ENCODE data around the gene NDUFS6. TPM values are rescaled to one million over a fixed set of nuclear protein-coding genes. Genes with fewer than 3 reads are reported as not detected.

NDUFS6 gene
- total RNA-seq, 1 experiment from 2014 or later, result 72.8 TPM

DNA sequence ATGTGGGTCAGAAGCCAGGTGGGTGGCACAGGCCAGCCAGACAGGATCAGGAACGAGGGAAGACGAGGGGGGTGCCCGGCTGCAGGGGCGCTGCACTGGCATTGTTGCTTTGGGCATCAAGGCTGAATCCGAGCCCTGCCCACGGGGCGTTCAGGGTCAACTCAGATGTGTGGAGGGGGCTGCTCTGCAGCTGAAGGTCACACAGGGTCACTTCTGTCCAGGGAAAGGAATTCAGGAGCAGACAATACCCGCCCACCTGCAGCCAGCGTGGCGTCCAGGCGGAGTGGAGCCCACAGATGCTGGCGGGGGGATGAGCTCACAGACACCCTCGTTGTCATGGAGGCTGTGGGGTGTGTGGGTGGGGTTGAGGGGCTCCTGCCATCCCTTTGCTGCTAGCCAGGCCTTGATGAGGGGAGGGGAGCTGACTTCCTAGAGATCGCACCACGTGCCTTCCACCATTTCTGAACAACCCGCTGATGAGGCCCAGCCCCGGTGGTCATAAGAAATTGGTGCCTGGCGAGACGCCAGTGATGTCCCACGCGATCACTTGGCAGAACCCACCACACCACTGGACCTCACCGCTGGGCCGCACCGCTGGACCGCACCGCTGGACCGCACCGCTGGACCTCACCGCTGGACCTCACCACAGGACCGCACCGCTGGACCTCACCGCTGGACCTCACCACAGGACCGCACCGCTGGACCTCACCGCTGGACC, 32.8 kb upstream of the NDUFS6 start:
- no peak overlapping the region for H3K4me3 ChIP-seq (ENCODE audit: low read depth, low read length, poor library complexity, severe bottlenecking)
- no peak for DNase-seq (ENCODE audit: low spot score)
- H3K9me3 ChIP-seq (ENCODE audit: low read depth, low read length, poor library complexity, severe bottlenecking), result no peaks in the 10 kb centered on the region
- TF ChIP-seq, protein P1, sequence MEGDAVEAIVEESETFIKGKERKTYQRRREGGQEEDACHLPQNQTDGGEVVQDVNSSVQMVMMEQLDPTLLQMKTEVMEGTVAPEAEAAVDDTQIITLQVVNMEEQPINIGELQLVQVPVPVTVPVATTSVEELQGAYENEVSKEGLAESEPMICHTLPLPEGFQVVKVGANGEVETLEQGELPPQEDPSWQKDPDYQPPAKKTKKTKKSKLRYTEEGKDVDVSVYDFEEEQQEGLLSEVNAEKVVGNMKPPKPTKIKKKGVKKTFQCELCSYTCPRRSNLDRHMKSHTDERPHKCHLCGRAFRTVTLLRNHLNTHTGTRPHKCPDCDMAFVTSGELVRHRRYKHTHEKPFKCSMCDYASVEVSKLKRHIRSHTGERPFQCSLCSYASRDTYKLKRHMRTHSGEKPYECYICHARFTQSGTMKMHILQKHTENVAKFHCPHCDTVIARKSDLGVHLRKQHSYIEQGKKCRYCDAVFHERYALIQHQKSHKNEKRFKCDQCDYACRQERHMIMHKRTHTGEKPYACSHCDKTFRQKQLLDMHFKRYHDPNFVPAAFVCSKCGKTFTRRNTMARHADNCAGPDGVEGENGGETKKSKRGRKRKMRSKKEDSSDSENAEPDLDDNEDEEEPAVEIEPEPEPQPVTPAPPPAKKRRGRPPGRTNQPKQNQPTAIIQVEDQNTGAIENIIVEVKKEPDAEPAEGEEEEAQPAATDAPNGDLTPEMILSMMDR (conservative IDR thresholded peaks at IDR 0.05; ENCODE audit: low read depth, low read length), result no peak
- TF ChIP-seq EZH2 (IDR thresholded peaks at IDR 0.05; ENCODE audit: borderline replicate concordance, low read depth, low read length, poor library complexity, severe bottlenecking), result no peak
- intact Hi-C loops (cut with micrococcal nuclease; ENCODE audit: unreplicated experiment), result loop anchor here (10.0 kb wide), 1 partner anchor 266 kb away; no protein-coding TSS in a partner anchor
- ChIA-PET CTCF (no interaction called here), POLR2A (ENCODE audit: low non-redundant PET) (no interaction called here)
- H3K27ac ChIP-seq (ENCODE audit: low read depth, low read length, poor library complexity, severe bottlenecking), result no peak overlapping the region
- H3K36me3 ChIP-seq (ENCODE audit: insufficient read depth, low read length, poor library complexity, severe bottlenecking), result no peaks in the 10 kb centered on the region
- peaks cover 77% of the 10 kb centered on the region for H3K27me3 ChIP-seq (replicated peaks; ENCODE audit: insufficient read depth, low read depth, low read length, poor library complexity)
- no TSS peak for BruUV-seq (replicated peaks)
- no peaks in the 10 kb centered on the region for H3K4me1 ChIP-seq (ENCODE audit: insufficient read depth, low read length, poor library complexity, severe bottlenecking)

DNA sequence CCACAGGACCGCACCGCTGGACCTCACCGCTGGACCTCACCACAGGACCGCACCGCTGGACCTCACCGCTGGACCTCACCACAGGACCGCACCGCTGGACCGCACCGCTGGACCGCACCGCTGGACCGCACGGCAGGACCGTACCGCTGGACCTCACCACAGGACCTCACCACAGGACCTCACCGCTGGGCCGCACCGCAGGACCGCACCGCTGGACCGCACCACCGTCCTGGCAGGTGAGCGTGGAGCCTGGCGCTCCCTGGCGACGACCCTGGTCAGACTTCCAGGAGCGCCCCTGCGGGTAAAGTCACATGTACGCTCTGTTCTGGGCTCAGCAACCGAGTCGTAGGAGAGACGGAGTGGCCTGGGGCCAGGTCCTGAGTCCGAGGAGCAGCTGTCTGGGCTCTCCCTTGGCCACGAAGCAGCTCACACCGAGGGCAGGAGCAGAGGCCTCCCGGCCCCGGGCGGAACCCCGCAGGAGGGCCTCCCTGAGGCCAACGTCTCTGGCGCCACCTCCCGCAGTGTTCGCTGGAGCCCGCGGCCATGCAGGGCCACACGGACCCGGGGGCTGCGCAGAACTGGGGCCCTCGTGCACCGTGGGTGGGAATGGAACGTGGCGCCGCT, 32.1 kb upstream of the NDUFS6 start:
- no peaks in the 10 kb centered on the region for H3K4me1 ChIP-seq (ENCODE audit: insufficient read depth, low read length, poor library complexity, severe bottlenecking)
- intact Hi-C loops (cut with micrococcal nuclease; ENCODE audit: unreplicated experiment), result loop anchor here (10.0 kb wide), 1 partner anchor 266 kb away; no protein-coding TSS in a partner anchor
- no peak overlapping the region for H3K4me3 ChIP-seq (ENCODE audit: low read depth, low read length, poor library complexity, severe bottlenecking)
- no peak for DNase-seq (ENCODE audit: low spot score)
- CTCF ChIA-PET, result no interaction called here
- peaks cover 73% of the 10 kb centered on the region for H3K27me3 ChIP-seq (replicated peaks; ENCODE audit: insufficient read depth, low read depth, low read length, poor library complexity)
- no peak for TF ChIP-seq EZH2 (IDR thresholded peaks at IDR 0.05; ENCODE audit: borderline replicate concordance, low read depth, low read length, poor library complexity, severe bottlenecking)
- TF ChIP-seq, protein P1 (conservative IDR thresholded peaks at IDR 0.05; ENCODE audit: low read depth, low read length), result no peak
- H3K36me3 ChIP-seq (ENCODE audit: insufficient read depth, low read length, poor library complexity, severe bottlenecking), result no peaks in the 10 kb centered on the region
- H3K9me3 ChIP-seq (ENCODE audit: low read depth, low read length, poor library complexity, severe bottlenecking), result no peaks in the 10 kb centered on the region
- POLR2A ChIA-PET (ENCODE audit: low non-redundant PET), result no interaction called here
- no peak overlapping the region for H3K27ac ChIP-seq (ENCODE audit: low read depth, low read length, poor library complexity, severe bottlenecking)
- BruUV-seq (replicated peaks), result no TSS peak

- H3K36me3 ChIP-seq (ENCODE audit: insufficient read depth, low read length, poor library complexity, severe bottlenecking), result no peaks in the 10 kb centered on the region
- H3K4me1 ChIP-seq (ENCODE audit: insufficient read depth, low read length, poor library complexity, severe bottlenecking), result no peaks in the 10 kb centered on the region
- no peak overlapping the region for H3K27ac ChIP-seq (ENCODE audit: low read depth, low read length, poor library complexity, severe bottlenecking)
- no peaks in the 10 kb centered on the region for H3K9me3 ChIP-seq (ENCODE audit: low read depth, low read length, poor library complexity, severe bottlenecking)
- BruUV-seq (replicated peaks), result no TSS peak
- CTCF ChIA-PET, result no interaction called here
- TF ChIP-seq, protein P1 (conservative IDR thresholded peaks at IDR 0.05; ENCODE audit: low read depth, low read length), result no peak
- TF ChIP-seq EZH2 (IDR thresholded peaks at IDR 0.05; ENCODE audit: borderline replicate concordance, low read depth, low read length, poor library complexity, severe bottlenecking), result no peak
- H3K27me3 ChIP-seq (replicated peaks; ENCODE audit: insufficient read depth, low read depth, low read length, poor library complexity), result peaks cover 70% of the 10 kb centered on the region
- H3K4me3 ChIP-seq (ENCODE audit: low read depth, low read length, poor library complexity, severe bottlenecking), result no peak overlapping the region
- no peak for DNase-seq (ENCODE audit: low spot score)
- POLR2A ChIA-PET (ENCODE audit: low non-redundant PET), result no interaction called here
- intact Hi-C loops (cut with micrococcal nuclease; ENCODE audit: unreplicated experiment), result loop anchor here (10.0 kb wide), 1 partner anchor 265 kb away; no protein-coding TSS in a partner anchor
Observed at GRCh38 chr5:1769752-1770442, 31.3 kb upstream of the NDUFS6 start.
